Measurements from ENCODE around the gene C1orf232.

- TF ChIP-seq CTCF (IDR thresholded peaks at IDR 0.05 in 2 of 3, conservative IDR thresholded peaks at IDR 0.05 in 1 of 3; ENCODE audit: insufficient read depth in 2 of 3, low read depth in 1 of 3, low read length in 3 of 3): no peak
- no peak for TF ChIP-seq TBL1XR1 (IDR thresholded peaks at IDR 0.05; ENCODE audit: low read length in 2 of 2)
- TF ChIP-seq CBFA2T2 (conservative IDR thresholded peaks at IDR 0.05): no peak
- TF ChIP-seq PPARD (CRISPR knock-in tag; IDR thresholded peaks at IDR 0.05): no peak
These were observed 13.0 kb upstream of the C1orf232 start for GRCh38 chr1:26181586-26182382.
